HL-60 (cell line): ENCODE results near the gene TSPAN31.
A peak's percentile ranks its signal among the peaks of the same experiment; 100 is the strongest.

Source experiments
- DNase-seq, 2 experiments: peaks; one replicate each; pipeline ENCODE4 v3.0.0-alpha.2; 2010 to 2020; ENCODE audit warnings: low read depth in 1 of 2, low spot score in 1 of 2
- H3K27ac ChIP-seq: fragments of 250-450 bp; sonication (Bioruptor Pico); replicated peaks from 2 replicates; pipeline ENCODE4 v1.5.1; 2020; ENCODE audit warnings: mild to moderate bottlenecking, moderate library complexity
- H3K27me3 ChIP-seq: fragments of 250-450 bp; sonication (Bioruptor Pico); 2 replicates; pipeline ENCODE4 v1.5.1; 2021; ENCODE audit warnings: mild to moderate bottlenecking, moderate library complexity; ENCODE audit not compliant: insufficient read depth, poor library complexity, severe bottlenecking
- H3K4me3 ChIP-seq: replicated peaks from 2 replicates; pipeline ENCODE4 v1.5.1; 2011; ENCODE audit warnings: mild to moderate bottlenecking, control low read depth, low read length; ENCODE audit not compliant: insufficient read depth
- CTCF ChIP-seq: IDR thresholded peaks from one replicate; pipeline ENCODE4 v1.5.1; 2011; ENCODE audit warnings: low read length, control low read depth, inconsistent platforms; ENCODE audit not compliant: insufficient read depth
- GABPA ChIP-seq: IDR thresholded peaks from 2 replicates; pipeline ENCODE4 v1.6.1; 2012; ENCODE audit warnings: low read depth
- POLR2AphosphoS5 ChIP-seq: IDR thresholded peaks from 2 replicates; pipeline ENCODE4 v1.6.1; 2012; ENCODE audit warnings: low read depth
- REST ChIP-seq: IDR thresholded peaks from 2 replicates; pipeline ENCODE4 v1.6.1; 2012; ENCODE audit warnings: low read depth; ENCODE audit not compliant: insufficient replicate concordance
- SPI1 ChIP-seq: IDR thresholded peaks from 2 replicates; pipeline ENCODE4 v1.6.1; 2012; ENCODE audit warnings: low read depth, mild to moderate bottlenecking, borderline replicate concordance

TSPAN31 gene

GRCh38 chr12:57739914-57740538 lies 4.8 kb upstream of the TSPAN31 start:
- TF ChIP-seq POLR2AphosphoS5: no peak
- no peak for TF ChIP-seq GABPA
- no peak for TF ChIP-seq CTCF
- no peak for TF ChIP-seq SPI1
- TF ChIP-seq REST: no peak
- Histone ChIP-seq H3K4me3 (no peak overlapping the region), H3K27me3 (no peaks in the 10 kb centered on the region), H3K27ac (no peak overlapping the region)
- DNase-seq: no peak

- Histone ChIP-seq H3K27me3 (no peaks in the 10 kb centered on the region), H3K27ac (no peak overlapping the region; the same call in 1 of the 2 replicates), H3K4me3 (peak overlapping the region; percentile 59)
- peak; percentile 78 to 84 for DNase-seq
- TF ChIP-seq SPI1 (peak; percentile 32; the same call in 1 of the 2 replicates), GABPA (no peak), CTCF (no peak), REST (no peak)
Observed at GRCh38 chr12:57740656-57741412, 4.0 kb upstream of the TSPAN31 start.

GRCh38 chr12:57741413-57741789 lies 3.4 kb upstream of the TSPAN31 start:
- DNase-seq: no peak
- no peaks in the 10 kb centered on the region for H3K27me3 ChIP-seq
- peak overlapping the region; percentile 59 for H3K4me3 ChIP-seq
- H3K27ac ChIP-seq: peak overlapping the region; percentile 52
- no peak for TF ChIP-seq SPI1
- TF ChIP-seq POLR2AphosphoS5: no peak

DNA sequence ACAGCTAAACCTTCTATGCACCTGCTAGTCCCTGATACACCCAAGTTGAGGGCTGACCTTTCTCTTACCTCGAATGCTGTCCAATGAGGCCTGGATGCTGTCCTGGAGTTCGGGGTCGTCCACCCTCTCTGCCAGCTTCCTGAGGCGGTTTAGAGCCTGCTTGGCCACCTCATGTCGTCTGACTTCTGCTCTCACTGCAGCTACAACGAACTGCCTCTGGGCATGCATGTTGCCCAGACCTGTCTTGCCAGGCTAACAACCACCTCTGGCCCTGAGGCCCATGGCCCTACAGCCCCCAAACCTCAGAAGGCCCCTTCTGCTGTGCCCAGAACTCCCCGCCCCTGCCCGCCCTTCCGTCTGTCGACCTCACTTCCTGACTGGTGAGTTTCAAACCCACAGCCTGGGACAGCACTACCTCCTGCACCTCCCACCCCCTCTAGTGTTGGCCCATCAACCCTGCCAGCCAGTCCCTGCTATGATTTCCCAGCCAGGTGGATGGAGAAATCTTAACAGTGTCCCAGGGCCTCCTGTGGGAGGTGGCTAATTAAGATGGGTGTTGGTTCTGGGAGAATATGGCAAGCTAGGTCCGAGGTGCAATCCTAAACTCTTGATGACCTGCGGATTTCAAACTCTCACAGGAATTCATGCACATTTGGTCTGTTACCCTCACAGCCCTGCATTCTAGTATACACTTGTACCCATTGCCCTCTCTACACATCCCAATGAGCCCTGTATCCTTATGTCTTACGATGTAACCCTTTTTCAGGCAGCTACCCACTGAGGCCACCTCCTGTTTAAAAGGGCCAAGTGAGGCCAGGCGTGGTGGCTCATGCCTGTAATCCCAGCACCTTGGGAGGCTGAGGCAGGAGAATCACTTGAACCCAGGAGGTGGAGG lies 2.7 kb upstream of the TSPAN31 start:
- Histone ChIP-seq H3K4me3 (peak overlapping the region; percentile 59), H3K27me3 (no peaks in the 10 kb centered on the region), H3K27ac (peak overlapping the region; percentile 52)
- DNase-seq: peak; percentile 73 to 88
- no peak for TF ChIP-seq POLR2AphosphoS5
- TF ChIP-seq CTCF: peak; percentile 52
- TF ChIP-seq GABPA: no peak
- no peak for TF ChIP-seq REST
